Limb (tissue), 2 donors: ENCODE measurements around the gene ASTN1.
A peak's percentile ranks its signal among the peaks of the same experiment; 100 is the strongest.

Experiments
- DNase-seq, 2 donors: peaks; one replicate each; pipeline ENCODE4 v3.0.0-alpha.2; 2016; ENCODE audit errors: extremely low spot score in 2 of 2

ASTN1 gene

DNA sequence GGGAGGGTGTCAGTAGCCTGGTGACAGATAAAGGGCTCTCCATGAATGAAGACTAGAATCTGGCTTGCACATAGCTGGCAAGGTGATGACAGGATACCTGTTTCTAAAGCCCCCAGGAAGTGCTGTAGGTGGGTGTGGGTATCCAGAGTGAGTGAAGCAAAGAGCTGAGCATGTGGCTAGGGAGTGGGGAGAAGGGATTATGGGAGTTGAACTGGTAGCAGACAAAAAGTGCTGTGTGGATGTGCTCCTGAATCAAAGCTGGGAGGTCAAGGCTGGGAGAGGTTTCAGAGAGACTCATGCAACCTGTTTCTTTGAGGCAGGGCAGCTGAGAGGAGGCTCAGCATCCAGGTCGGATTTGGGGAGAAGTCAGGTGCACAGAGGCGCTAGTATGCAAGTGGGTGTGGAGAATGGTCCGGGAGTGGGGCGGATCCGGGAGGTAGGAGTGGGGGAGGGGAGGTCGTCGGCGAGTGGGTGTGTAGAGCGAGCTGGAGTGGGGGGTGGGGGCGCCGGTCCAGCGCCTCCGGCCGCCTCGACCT, 600 bp downstream of the ASTN1 start:
- peak in 1 of 2 donors; percentile 60 for DNase-seq

DNA sequence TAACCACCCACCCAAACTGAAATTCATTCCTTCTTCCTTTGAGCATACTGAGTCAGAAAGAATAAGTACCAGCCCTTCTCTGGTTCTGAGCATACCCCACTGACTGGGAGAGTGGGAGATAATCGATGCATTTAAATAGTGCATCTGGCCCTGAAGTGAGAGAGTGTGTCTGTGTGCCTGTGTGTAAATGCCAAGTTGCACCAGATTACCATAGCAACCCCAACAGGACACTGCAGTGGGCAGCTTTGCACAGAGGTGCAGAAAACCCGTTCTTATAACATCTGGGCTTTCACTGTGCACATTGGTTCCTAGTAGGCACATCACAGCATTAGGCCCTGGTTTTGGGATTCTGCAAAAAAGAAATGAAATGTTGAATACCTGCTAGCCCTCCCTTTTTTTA, 2.3 kb downstream of the ASTN1 start:
- no peak for DNase-seq

DNA sequence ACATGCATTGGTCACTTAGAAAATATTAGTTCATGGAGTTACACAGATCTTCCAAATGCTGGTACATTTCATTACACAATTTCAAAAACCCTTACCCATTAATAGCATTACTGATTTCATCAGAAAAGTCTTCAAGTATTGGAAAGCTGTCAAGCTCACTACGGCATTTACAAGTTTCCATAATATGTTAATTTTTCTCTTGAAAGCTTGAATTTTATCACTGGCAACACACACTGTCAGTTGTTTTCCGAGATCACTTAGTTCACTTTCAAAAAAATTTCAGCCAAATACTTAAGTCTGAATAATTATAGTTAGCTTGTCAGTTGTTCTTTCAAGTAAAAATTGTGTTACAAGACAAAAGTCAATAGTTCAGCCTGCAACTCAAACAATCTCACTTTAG, 18.0 kb downstream of the ASTN1 start:
- no peak for DNase-seq

DNA sequence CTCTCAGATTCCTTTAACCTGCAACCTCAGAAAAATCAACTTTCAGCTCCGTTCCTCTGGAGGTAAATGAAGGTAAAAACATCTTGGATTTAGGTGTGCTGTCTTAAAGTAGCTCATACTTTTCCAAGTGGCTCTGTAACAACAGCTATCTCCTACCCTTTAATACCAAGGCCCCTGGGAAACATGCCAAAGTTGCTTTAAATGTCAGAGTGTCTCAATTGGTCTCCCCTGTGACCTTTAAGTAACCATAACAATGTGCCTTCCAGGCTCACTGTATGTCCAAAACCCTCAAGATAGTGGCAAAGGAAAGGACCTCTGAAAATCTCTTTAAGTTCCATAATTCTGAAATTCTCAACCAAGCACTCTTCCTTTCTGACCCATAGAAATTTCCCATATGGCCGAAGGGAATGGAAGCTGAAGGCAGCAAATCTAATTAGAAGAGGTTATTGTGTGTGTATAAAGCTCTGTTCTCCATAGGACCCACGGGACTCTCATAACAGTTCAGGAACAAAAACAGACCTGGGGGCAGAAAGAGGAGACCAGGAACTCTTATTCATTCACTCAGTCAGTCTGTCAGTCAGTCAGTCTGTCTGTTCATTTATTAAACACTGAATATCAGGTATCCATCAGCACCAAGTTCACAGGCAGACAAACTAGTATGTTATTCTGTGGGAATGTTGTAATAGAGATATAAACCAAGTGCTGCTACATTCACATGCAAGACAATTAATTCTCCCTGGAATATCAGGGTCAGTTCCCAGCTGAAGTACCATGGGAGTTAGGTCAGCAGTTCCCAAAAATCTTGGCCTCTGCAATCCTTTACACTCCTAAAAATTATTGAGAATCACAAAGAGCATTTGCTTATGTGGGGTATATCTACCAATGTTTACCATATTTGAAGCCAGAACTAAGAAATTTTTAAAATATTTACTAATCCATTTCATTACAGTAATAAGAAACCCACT, 19.1 kb downstream of the ASTN1 start:
- DNase-seq = no peak

DNA sequence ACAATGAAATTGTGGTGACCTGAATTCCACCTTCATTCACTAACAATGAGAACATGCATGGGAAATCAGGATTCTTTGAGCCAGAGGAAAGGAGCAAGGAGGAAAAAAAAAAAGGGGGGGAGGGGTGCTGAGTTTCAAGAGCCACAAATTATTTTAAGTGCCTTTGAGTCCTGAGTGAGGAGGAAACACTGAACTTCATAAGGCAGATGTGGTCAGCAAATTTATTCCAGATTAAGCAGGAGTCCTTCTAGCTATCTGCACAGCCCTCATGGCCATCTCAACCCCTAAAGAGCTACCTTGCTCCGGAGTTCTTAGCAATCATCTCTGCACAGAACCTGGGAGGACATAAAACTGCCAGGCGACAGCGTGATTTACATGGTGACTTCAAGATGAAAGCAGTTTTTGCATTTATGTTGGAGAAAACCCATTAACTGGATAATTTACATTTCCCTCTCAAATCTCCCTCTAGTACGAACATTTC, 21.7 kb downstream of the ASTN1 start:
- no peak for DNase-seq

DNA sequence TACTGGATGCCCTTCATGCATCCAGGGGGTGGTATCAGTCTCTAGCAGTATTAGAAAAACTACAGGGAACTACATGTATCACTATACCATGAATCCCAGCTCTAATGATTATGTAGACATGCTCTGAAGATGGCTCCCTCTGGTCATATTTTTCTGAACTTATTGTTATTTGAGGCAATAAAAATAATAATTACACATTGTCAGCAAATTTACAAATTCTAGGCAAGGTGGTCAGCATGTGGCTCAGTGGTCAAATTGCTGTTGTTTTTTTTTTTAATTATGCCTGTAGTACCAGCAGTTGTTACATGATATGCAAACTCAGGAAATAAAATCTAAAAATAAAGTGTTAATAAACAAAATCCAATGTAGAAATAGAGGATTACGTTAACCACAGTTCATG, 22.5 kb downstream of the ASTN1 start:
- no peak for DNase-seq

DNA sequence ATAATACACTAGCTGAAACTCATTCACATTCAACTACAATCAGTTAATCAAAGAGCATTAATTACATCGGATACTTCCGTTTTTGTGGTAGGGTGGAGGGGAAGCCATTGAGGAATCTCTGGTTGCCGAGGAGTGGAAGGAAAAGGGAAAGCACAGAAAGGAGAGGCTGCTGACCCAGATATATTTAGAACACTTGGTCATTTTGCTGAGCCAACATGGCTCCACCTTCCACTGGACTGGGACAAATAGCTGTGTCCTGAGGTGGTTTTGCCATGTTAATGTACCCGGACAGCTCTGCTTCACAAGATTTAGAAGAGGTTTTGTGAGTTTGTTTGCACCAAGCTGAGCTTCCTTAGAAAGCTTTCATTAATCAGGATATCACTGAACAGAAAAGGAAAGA, 26.2 kb downstream of the ASTN1 start:
- DNase-seq = no peak

DNA sequence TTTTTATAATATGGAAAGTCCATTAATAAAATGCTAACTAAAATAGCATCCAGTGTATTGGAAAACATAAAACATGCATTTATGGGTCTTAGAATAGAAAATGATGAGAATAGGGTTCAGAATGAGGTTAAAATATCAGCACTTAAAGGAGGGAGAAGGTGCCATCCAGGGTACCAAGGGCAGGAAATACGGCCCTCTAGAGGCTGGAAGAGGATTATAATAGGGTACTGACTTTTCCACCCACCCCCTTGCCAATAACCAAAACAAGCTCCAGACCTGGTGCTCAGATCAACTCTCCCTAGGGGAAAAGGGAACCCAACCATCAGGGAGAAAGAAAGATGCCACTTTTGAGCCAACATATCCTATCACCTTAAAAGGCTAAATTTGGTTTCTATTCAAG, 26.7 kb downstream of the ASTN1 start:
- DNase-seq = no peak

DNA sequence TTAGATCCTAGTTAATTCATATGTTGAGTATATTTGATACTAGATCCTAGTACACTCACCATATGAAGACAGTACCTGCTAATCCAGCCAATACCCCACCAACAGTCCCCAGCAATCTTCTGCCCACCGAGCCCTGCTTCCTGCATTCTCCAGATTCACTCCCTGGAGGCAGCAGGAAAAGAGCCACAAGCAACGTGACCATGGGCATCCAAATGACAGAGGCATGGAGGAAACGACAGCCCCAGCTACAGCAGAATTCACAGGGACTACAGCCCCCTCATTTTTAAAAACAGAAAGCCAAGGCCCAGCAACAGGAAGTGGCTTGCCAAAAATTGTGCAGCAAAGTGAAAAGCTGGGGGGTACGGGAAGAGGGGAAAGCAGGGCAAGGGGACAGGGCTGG, 29.3 kb downstream of the ASTN1 start:
- no peak for DNase-seq

DNA sequence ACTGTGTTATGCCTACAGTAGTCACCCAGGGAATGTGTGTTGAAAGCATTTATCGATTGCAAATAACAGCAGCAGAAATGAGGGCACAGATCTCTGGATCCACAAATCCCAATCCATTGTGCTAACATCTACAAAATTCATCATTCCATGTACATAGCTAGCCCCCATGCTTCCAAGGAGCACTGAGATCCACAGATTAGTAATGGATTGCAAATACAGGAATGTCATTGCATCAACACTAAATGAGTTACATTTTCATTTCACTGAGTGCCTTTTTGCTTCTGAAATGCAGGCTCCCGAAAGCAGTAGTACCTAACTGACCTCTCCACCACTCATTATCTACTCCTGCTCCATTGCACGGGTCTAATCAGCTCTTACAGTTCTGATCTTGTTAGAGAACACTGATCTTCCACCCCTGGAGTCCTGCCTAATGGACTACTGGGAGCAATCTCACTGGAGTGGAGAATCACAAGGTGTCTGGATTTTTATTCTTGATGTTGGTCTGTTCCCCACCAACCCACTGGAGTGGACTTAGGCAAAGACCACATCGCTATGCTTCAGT, 30.5 kb downstream of the ASTN1 start:
- no peak for DNase-seq

DNA sequence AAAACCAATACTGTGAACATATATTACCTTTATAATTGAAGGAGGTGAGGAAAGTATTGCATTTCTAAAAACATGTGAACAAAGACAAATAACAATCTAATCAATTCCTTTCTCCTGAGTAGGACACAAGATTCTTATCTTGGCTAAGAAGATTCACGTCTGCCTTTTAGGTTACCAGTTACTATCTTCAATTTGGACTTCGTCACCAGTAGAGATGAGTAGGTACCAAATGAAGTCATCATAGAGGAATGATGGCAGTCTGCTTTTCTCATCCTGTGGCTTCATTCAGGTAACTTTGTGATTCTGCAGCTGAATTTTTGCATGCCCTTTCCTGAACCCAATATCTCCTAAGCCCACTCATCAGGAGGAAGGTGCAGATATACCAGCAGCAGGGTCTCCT, 32.4 kb downstream of the ASTN1 start:
- DNase-seq = no peak

DNA sequence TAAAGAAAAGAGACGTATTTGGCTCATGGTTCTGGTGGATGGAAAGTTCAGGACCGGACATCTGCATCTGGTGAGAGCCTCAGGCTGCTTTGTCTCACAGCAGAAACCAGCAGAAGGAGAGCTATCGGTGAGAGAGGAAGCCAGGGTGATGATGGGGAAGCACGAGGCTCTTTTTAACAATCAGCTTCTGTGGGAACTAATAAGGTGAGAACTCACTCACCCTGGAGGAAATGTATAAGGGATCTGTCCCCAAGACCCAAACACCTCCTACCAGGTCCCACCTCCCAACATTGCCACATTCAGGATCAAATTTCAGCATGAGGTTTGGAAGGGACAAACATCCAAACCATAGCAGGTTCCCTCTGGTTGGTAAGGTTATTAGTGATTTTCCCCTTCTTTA, 32.8 kb downstream of the ASTN1 start:
- no peak for DNase-seq

DNA sequence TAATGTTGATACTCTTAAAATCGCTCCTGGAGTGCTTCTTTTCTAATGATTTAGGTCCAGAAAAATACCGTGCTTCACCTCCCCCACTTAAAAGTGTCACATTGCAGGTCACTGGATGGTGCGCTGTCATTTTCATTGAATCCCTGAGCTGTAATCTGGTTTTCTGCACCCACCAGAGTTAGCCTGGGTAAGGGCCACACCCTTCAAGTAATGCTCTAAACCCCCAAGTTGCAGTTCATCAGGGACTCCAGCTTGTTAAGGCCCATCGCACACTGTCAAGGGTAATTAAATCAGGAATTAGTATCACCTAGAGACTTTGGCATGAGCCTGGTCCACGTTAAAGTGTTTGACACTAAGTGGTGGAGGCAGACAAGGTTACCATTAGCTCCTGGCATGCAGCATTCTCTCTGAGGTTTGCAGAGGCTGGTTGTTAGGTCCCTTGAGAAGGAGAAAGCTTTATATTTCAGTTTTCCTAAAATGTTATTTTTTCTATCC, 34.0 kb downstream of the ASTN1 start:
- DNase-seq = no peak

DNA sequence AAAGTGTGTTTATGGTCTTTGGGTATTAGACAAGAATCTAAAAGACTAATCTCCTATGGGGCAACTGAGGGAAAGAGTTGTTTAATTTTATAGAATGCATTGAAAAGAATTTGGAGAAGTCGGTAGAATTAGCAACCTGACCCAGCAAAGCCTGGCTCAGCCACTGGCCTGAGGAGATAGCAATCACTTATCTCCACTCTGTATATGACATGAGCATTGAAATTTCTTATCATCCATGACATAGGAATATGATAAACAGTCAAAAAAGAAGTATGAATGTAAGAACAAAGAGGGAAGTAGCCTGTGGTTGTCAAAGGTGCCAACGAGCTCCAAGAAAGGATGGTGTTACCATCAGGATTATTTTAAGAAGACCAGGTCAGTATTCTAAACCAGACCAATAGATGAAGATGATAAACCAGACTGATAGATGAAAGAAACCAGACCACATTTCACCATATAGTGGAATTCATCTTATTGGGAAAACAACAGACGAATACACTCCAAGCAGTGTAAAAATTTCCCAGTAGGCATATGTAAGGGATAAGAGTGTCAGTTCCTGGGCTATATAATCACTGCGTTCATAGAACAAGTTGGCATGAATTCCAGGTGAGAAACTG, 35.7 kb downstream of the ASTN1 start:
- DNase-seq = no peak

DNA sequence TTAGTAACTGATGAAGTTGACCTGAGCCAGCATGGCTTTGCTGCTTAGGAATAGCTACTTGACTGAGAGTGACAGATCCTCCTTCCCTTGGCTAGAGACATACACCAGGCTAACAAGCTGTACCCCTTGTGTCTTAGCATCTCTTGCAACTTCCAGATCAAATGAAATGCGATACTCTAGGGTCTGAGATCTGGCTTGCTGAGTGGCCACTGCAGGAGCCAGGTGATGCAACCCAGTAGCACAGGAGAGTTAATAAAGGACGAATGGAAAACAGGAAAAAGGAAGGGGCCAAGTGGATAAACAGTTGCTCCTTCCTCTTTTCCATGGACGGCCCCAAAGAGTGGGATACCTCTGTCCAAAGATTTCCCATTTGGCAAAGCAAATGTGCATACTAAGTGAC, 38.2 kb downstream of the ASTN1 start:
- DNase-seq = no peak

DNA sequence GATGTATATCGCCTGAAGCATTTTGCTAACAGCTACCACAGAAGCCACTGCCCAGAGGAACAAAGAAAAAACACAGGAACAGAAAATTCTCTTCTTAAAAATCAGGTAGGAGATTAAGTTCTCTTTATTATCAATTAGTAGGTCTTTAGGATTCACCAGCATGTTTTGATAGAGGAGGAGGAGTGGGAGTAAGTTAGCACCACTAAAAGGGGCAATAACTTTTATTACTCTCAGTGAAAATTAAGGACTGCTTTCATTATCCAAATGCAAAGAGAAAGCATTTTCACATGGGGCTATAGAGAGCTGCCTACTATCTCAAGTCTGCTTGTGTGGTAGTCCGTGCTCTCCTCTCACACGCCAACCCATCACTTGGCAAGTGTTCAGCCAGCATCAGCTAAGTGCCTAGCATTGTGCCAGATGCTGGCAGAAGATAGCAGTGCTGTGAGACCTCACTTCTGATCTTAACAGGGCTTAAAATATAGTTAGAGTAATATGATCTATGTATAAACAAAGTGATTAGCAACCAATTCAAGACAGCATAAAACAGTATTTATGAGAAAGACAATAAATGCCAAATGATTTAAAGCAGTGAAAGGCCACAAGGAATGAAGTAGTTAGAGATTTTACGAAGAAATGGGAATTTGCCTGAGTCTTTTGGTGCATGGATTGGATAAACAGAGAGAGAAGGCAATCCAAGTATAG, 39.8 kb downstream of the ASTN1 start:
- DNase-seq = no peak

DNA sequence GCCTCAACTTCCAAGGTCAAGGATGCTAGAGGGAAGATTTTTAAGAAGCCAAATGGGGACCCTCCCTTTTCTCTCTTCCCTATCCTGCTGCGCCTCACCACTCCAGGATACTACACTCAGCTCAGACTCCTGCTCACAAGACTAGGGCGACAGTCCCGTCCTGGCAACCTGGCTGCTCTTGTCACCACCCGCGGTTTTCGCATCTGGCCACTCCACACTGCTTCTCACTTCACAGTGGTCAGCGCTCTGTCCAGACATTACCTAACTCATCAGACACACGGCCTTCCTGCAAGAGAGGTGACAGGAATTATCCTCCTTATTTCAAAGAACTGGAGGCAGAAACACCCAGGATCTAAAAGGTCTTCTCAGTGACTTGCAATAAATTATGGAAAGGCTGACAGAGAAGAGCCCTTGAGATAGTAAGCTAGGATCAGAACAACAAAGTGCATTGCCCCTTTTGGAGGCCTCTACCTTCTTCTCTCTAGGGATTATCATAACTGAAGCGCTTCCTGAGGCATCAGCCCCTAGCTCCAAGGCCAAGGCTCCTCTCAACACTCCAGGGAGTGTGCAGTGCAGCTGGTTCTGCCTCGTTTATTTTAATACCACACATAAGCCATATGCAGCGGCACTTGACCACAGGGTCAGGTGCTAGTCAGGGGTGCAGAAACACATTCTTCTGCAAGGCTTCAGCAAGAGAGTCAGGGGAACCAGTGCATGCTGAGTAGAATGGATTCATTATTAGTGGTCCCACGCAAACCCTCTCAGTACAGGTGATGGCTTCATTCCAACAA, 41.9 kb downstream of the ASTN1 start:
- DNase-seq = no peak

DNA sequence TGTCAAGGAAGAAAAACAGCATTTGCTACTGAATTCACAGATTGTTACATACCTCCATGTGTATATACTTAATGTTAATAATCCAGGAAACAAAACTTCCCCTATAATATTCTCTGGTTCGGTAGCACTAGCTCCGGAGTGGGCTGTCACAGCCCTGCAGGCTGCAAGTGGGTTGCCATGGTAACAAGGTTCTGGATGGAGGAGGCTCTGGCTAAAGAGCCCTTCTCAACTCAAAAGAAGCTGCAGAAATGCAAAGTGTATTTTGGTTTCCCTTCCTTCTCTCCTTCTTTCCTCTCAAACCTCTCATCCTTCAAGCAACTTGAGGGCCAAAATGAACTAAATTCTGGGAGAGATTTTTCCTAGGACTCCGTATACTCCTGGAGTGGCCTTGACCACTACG, 45.2 kb downstream of the ASTN1 start:
- DNase-seq = no peak

DNA sequence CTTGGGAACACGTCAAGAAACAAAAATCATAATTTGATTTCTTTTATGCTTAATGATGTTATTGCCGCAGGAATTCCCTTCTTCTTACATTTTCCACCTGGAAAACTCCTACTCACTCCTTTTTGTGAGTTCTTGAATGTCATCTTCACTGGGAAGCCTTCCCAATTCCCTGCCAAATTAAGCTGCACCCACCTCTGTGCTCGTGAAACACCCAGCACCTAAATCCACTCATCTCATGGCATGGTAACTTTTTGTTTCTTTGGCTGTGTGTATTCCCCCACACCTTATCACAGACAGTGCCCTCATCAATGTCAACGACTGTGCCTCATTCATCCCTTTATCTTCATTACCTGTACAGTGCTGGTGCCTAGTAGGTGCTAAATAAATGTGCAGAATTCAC, 45.6 kb downstream of the ASTN1 start:
- DNase-seq = no peak

DNA sequence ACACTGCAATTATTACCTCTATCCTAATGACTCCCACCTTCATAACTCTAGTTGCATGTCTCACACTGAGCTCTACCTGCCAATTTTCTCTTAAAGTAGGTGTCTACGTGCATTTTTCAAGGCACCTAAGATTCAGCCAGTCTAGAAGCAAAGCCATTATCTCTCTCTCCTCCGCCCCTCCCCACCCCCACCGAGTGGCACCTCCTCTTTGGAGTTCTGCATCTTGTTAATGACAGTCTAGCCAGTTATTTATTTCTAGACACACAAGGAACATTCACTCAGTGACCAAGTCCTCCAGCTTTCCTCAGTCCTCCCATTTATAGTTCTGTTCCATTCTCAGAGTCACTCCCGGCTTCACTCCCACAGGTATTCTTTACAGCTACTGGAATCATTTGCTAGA, 47.6 kb downstream of the ASTN1 start:
- no peak for DNase-seq
